GM12878 (cell line): ENCODE data around the gene TRMT44.

Source experiments
- CREB1 ChIP-seq: IDR thresholded peaks from 2 replicates; pipeline ENCODE4 v1.6.1; 2012; ENCODE audit warnings: low read depth, mild to moderate bottlenecking, inconsistent platforms
- POLR2A ChIP-seq: IDR thresholded peaks from 2 replicates; pipeline ENCODE4 v1.6.1; 2011; ENCODE audit warnings: low read depth, mild to moderate bottlenecking, low read length
- SMC3 ChIP-seq: IDR thresholded peaks from 2 replicates; pipeline ENCODE4 v1.6.1; 2011; ENCODE audit warnings: low read length, improper control_type of control experiment, borderline replicate concordance
- SP1 ChIP-seq: IDR thresholded peaks from one replicate; pipeline ENCODE4 v1.6.1; 2011; ENCODE audit warnings: low read depth, low read length
- TCF7 ChIP-seq: IDR thresholded peaks from 2 replicates; pipeline ENCODE4 v1.6.1; 2014; ENCODE audit warnings: antibody characterized with exemption, borderline replicate concordance

DNA sequence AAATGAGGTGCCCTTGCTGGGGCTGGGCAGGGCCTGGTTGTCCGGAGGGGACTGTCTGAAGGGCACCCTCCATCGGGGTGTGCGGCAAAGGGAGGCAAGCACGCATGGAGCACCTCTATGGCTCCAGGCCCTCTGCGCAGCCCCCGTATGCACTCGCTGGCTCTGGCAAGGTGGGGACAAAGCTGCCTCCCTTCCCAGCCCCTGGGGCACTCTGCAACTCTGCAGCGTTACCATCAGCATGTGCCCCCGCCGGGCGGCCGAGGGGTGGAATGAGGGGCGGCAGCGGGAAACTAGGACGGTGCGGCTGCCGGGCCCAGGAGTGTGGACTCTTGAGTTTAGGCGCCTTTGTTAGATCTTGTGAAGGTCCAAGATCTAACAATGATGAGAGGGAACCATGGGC, 26.4 kb downstream of the TRMT44 start:
- TF ChIP-seq POLR2A (no peak), SMC3 (no peak), CREB1 (no peak), SP1 (no peak), TCF7 (no peak)
